PC-9 (cell line): ENCODE results near the gene HELZ.

Source experiments
- EZH2 ChIP-seq: fragments of 200-600 bp; sonication (generic); IDR thresholded peaks from 2 replicates; pipeline ENCODE4 v1.8.0; 2017; ENCODE audit warnings: antibody characterized with exemption, low read depth
- TF ChIP-seq, protein P1 (sequence below): fragments of 200-600 bp; sonication (generic); conservative IDR thresholded peaks from 2 replicates; pipeline ENCODE4 v1.6.1; 2017; ENCODE audit warnings: mixed run types, antibody characterized with exemption, mild to moderate bottlenecking, moderate library complexity

DNA sequence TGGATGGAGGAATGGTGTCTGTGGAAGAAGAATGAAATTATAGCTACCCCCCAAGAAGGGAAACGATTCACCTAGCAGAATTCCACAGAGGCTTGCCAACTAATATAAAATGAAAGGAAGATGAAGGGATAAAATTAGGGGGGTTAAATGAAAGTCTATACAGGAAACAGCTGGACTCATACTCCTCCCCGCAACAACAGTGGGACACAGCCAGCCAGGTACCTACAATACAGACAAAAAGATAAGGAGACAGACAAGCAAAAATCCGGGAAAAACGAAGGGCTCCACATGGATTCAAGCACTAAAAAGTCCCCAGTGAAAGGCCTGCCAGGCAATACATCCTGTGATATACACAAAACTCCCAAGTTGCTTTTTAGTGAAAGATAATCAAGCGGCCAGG is 152.7 kb downstream of the HELZ start:
- TF ChIP-seq, protein P1, sequence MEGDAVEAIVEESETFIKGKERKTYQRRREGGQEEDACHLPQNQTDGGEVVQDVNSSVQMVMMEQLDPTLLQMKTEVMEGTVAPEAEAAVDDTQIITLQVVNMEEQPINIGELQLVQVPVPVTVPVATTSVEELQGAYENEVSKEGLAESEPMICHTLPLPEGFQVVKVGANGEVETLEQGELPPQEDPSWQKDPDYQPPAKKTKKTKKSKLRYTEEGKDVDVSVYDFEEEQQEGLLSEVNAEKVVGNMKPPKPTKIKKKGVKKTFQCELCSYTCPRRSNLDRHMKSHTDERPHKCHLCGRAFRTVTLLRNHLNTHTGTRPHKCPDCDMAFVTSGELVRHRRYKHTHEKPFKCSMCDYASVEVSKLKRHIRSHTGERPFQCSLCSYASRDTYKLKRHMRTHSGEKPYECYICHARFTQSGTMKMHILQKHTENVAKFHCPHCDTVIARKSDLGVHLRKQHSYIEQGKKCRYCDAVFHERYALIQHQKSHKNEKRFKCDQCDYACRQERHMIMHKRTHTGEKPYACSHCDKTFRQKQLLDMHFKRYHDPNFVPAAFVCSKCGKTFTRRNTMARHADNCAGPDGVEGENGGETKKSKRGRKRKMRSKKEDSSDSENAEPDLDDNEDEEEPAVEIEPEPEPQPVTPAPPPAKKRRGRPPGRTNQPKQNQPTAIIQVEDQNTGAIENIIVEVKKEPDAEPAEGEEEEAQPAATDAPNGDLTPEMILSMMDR = no peak
- TF ChIP-seq EZH2 = no peak
